T-helper 2 cell (primary cell): ENCODE data around the gene ANO7.

Experiments used
- DNase-seq, 5 experiments: peaks; one replicate each; pipeline versions ENCODE4 v3.0.0 to v3.0.0-alpha.2; 2012 to 2022
- total RNA-seq, 2 donors: gene quantifications; one replicate each; lab custom pipeline; 2026; lab: John Stamatoyannopoulos, UW

ANO7 gene, protein sequence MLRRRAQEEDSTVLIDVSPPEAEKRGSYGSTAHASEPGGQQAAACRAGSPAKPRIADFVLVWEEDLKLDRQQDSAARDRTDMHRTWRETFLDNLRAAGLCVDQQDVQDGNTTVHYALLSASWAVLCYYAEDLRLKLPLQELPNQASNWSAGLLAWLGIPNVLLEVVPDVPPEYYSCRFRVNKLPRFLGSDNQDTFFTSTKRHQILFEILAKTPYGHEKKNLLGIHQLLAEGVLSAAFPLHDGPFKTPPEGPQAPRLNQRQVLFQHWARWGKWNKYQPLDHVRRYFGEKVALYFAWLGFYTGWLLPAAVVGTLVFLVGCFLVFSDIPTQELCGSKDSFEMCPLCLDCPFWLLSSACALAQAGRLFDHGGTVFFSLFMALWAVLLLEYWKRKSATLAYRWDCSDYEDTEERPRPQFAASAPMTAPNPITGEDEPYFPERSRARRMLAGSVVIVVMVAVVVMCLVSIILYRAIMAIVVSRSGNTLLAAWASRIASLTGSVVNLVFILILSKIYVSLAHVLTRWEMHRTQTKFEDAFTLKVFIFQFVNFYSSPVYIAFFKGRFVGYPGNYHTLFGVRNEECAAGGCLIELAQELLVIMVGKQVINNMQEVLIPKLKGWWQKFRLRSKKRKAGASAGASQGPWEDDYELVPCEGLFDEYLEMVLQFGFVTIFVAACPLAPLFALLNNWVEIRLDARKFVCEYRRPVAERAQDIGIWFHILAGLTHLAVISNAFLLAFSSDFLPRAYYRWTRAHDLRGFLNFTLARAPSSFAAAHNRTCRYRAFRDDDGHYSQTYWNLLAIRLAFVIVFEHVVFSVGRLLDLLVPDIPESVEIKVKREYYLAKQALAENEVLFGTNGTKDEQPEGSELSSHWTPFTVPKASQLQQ
- total RNA-seq = 0.13 to 0.31 reads per million in 2 donors

DNA sequence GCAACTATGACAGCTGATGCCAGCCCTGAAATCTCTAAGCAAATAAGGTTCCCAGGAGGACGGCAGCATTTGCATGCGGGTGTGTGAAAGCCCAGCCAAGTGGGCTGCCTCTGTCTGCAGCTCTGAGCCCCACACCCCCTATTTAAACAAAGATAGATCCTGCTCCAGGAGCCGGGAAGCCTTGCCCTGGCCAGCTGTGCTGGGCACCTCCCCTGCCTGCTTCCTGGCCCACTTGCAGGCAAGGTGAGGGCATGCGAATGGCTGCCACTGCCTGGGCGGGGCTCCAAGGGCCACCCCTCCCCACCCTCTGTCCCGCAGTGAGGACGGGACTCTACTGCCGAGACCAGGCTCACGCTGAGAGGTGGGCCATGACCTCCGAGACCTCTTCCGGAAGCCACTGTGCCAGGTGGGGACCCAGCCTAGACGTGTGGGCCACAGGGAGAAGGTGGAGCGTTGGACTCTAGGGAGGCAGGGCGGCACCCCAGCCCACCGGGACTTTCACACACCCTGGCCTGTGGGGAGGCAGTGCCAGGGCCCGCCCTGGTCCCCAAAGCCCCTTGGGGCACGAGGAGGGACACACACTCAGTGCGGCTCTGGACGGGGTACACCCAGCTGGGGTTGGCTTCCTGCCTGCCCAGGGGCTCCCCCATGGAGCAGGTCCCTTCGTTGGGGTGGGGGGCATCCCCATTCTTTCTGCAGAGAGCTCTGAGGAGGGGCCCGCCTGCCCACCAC lies at the start of gene ANO7:
TSS of gene ANO7 (plus strand) at position 317 of the 732 bp plus-strand sequence. CDS start 1,387 bp downstream, outside the sequence.
- DNase-seq = no peak

DNA sequence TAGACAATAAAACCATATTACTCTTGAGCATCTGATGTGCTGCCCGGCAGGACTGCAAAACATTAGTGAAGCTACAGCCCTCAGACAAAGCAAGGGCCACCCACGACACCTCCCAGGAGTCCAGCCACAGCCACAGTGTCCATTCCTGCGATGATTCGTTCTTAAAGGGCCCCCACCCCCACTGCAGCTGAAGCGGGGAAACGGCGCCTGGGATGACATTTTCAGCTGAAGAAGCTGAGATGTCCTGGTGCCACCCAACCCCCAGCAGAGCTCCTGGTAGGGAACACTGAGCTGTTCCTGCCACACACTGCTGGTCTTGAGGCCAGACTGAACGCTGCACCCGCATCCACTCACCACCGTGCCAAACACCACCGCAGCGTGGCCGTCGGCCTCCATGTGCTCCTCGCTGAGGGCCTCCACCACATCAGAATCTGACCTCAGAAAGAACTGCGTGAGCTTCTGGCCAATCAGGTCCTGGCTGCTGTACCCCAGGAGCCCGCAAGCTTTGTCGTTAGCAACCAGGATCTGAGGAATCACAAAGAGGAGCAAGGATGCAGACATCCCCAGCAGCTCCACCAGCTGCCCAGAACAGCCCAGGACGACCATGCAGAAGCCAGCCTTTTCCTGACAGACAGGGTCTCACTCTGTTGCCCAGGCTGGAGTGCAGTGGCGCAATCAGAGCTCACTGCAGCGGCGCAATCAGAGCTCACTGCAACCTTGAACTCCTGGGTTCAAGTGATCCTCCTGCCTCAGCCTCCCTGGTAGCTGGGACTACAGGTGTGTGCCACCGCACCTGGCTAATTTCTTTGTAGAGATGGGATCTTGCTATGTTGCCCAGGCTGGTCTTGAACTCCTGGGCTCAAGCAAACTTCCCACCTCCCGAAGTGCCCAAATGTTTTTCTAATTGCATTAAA lies 48.7 kb upstream of the ANO7 start:
- no peak for DNase-seq

DNA sequence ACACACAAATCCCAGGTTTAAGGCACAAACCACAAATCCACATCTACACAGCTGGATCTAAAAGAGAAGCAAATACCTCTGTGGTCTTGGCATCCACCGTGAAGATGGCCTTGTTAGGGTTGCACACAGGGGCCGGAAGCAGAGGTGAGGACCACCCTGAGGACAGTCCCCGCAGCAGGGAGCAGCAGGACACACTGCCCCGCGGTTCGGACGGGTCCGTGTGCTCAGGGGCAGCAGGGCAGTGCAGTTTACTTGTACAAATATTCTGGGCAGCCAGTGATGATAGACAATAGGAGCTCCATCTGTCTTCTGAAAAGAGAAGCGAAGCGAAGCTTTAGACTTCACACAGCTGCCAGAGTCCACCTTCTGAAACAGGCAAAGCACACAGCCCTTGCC lies 48.0 kb upstream of the ANO7 start:
- no peak for DNase-seq

DNA sequence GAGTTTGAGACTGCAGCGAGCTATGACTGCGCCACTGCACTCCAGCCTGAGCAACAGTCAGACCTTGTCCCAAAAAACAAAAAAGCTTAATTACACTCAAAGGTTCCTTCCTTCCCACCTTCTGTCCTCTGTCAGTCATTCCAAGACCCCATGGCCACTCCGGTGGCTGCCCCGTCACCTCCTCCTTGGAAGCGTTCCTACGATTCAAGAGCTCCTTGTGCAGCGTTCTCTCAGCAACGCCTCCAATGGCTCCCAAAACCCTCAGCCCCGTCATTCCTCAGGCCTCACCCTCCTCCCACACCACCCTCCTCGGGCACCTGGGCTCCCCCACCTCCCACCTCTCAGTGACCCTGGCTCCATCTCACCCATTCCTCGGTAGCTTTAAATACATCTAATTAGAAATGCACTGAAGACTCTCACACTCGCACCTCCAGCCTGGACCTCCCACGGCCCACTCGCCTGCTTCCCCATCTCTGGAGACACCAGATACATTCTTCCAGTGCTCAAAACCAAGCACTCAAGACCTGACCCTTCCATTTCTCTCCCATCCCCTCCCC lies 47.2 kb upstream of the ANO7 start:
- DNase-seq = no peak

DNA sequence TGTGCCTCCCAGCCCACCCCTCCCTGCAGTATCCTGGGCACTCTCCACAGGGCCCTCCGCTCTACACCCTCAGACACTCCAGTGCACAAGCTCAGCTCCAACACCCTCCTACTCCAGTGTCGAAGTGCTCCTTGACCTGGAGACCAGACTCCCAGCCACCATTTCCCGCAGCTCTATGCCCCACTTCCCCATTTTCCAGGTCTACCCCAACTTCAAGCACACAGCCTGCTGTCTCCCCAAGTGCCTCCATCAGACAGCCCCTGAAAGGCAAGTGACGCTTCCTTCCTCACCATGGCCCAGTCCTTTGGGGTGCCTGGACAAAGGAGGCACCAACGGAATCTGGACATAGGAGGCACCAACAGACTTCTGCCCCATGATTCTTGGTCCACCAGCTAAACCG lies 46.4 kb upstream of the ANO7 start:
- DNase-seq = no peak

DNA sequence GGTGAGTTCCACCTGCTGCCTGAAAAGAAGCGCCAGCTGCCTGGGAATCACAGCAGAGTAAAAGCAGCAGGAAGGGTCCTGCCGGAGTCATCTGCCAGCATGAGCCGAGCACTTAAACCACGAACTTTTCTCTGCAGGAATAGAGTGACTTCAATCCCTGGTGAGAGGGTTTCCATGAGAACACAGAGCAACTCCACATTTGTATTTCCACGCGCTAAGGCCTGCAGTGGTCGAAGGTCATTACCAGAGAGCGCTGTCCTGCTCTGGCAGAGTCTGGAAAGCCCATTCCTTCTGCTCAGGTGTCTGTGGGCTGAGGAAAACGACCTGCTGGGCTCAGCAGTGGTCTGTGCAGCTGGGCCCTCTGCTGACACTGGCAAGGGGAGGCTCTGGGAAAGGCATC lies 45.9 kb upstream of the ANO7 start:
- no peak for DNase-seq

DNA sequence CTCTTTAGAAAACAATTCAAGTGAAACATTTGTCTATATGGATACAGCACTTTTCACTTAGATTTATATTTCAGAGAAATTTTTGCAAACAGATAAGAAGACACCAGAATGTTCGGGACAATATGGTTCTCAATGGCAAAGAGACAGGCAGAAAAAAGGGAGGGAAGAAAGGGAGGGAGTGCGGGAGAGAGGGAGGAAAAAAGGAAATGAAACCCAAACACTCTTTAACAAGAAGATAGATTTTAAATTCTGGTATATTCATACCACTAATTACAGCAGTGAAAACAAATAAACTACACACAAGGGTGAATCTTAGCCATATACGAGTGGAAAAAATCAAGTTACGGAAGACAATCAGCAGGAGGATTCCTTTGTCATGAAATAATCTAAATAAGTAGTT lies 42.2 kb upstream of the ANO7 start:
- DNase-seq = no peak

DNA sequence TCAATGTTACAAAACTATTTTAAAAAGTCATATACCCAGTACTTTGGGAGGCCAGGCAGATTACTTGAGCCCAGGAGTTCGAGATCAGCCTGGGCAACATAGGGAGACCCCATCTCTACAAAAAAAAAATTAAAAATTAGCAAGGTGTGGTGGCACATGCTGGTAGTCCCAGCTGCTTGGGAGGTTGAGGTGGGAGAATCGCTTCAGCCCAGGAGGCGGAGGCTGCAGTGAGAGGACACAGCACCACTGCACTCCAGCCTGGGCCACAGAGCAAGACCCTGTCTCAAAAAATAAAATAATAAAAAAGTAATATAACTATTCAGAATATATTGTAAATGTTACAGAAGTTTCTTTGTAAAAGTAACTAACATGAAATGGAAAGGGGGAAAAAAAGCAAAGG lies 41.1 kb upstream of the ANO7 start:
- DNase-seq = no peak

DNA sequence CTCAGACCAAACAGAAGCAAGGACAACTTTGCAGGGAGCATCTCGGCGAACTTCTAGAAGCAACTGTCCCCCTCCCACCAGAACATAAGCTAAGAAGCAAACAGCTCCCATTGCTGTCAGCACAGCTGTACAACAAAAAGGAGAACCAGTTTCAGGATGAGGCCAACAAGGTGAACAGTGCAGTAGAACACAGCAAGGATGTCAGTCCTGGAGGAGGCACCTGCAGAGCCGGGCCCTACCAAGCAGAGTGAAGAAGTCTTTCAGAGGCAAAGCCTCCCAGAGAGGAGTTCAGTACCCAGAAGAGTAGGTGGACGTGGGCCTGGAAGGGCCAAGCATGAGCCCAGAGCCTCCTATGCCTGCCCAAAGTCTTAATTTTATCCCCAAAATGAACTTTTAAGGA lies 40.2 kb upstream of the ANO7 start:
- no peak for DNase-seq

DNA sequence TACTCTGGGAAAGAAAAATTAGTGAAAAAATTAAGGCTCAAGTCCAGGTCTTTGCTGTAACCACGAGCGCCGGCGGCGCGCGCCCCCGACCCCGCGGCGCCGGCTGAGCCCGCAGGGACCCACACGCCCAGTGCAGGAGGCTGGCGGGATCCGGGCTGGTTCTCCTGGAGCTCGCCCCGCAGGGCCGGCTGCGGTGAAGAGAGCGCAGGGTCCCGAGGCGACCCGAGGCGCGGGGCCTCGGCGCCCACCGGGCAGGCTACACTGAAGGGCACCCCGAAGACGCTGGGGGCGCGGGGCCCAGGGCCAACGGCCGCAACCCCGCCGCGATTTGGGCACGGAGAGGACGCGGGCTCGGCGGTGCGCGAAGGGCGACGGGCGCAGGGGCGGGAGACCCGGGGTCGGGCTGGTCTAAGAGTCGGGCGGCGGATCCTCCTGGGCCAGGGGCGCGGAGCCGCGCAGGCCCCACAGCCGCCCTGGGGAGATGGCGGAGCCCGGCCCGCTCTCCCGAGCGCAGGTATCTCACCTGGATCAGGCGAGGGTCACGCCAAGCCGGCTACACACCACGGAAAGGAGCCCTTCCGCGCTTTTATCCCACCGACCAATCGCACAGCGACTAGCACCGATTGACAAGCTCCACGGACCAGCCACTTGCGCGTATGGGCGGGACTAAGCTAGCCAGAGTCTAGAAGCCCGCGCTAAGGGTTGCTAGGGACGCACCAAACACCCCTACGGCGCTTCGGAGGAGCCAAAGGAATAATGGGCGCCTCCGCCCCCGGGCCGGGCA lies 39.4 kb upstream of the ANO7 start, which contains the start of gene PASK:
TSS of gene PASK (minus strand) at position 582 of the 784 bp plus-strand sequence. CDS start 6,440 bp downstream, outside the sequence.
- peak; percentile 78 to 97 (median 88) for DNase-seq

DNA sequence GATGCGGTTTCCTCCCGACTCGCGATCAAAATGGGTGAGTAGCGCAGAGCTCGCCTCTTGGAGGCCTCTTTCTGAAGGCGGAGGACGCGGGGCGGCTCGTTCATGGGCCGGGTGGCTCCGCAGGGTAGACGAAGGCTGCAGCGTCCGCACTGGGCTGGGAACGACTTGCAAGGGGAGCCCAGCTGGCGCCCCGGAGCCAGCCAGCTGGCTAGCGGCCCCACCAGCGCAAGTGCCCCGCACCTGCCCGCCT lies 38.9 kb upstream of the ANO7 start:
- DNase-seq = no peak

DNA sequence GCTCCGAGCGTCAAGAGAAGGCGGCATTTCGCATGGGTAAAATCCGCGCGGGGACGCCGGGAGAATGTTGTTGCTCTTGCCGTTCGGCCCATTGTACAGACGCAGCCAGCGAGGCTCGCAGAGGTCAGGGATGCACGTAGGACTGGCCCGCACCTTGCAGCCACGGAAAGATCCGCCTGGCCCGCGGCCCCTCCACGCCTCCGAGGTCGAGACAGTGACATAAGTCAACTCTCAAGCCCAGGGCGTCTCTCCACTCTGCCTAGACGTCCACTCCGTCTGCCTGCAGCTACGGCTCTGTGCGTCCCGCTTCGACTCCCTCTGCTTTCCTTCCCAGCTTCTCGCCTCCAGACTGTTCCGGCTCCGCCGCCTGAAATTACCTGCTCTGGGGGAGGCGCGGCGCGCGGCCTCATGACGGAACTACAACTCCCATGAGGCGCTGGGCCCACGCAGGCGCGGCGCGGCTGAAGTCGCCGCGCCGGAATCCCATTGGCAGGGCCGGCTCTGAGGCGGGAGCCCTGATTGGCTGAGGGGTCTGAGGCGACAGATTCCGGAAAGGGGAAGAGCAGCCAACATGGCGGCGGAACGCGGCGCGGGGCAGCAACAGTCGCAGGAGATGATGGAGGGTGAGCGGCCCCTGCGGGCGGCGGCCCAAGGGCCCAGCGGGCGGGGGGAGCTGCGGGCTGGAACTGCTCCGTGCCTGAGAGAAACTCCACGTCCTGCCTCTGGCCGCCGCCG lies 38.4 kb upstream of the ANO7 start, which contains the start of gene PPP1R7:
TSS of gene PPP1R7 (plus strand) at position 543 of the 735 bp plus-strand sequence. CDS start at position 572, 29 bp downstream.
- DNase-seq = peak; percentile 88 to 97 (median 92)

DNA sequence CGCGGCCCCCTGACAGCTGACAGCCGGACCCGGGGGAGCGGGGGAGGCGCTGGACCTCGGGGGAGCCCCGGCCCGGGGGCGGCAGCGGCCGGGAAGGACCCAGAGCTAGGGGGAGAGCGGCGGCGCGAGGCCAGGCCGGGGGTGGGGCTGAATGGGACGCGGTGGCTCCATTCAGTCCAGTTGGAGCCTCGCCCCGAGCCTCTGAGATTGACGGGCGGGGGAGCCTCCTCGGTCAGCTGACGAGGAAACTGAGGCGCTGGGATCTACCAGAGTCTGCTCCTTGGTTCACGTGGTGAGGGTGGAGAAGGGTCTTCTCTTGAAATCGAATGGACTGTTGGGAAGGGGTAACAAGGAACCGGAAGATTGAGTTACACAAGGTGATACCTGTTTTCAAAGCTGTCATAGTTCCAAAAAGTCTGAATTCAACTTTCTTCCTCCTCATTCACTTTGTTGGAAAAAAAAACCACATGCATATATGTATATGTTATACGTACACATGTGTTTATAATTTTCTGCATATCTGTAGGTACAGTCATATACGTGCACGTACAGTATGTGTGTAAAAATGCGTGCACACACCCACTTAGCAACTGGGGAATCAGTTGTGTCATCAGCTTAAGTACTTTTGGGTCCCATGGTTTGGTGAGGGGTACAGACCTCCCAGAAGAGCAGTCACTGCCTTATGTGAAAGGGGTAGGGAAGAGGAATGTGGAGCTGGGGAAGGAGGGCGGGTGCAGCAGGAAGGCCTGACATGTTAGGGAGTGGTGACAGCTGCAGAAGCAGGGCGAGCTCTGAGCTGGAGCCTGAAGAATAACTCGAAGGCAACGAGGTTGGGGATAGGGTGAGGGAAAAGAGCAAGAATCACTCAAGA lies 37.6 kb upstream of the ANO7 start:
- DNase-seq = no peak

DNA sequence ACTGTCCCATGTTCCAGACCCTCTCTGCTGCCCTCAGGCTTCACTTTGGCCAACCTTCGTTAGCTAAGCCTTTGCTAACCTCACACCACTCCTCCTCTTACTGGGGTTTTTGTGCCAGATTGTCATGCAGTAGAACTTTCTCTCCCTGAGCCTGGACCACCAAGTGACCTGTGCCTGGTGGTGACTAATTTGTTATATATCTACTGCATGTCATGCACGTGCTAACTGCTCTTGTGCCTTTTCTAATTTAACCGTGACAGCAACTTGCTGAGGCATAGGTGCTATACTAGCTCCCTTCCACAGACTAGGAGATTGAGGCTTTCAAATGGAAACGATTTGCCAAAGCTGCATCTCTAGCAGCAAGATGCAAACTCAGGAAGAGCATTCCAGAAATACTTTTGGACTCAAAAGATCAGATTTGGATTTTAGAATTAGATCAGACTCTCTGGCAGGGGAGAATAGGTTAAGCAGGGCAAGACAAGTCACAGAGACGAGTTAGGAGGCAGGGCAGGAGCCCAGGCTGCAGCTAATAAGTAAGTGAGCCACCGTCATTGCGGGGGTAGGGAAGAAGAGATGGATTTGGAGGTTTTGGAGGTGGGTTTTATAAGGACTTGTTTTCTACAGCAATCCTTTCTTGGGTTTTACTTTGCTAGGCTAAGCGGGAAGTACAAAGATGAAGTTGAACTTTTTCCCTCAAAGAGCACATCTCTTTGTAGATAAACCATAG lies 36.4 kb upstream of the ANO7 start:
- no peak for DNase-seq

DNA sequence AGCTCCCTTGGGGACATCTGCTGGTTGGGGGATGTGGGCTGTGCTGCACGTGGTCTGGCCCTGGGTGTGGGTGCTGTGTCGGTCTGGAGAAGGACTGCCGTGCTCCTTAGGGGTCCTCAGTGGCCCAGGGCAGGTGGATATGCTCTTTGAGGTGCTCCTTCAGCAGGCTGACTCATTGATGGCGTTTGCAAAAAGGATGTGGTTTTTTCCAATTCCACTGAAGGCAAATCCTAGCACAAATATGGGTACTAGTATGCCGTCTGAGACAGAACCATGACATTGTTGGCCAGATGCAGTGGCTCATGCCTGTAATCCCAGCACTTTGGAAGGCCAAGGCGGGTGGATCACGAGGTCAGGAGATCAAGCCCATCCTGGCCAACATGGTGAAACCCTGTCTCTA lies 34.9 kb upstream of the ANO7 start:
- peak in 1 of 5 experiments; percentile 51 for DNase-seq

DNA sequence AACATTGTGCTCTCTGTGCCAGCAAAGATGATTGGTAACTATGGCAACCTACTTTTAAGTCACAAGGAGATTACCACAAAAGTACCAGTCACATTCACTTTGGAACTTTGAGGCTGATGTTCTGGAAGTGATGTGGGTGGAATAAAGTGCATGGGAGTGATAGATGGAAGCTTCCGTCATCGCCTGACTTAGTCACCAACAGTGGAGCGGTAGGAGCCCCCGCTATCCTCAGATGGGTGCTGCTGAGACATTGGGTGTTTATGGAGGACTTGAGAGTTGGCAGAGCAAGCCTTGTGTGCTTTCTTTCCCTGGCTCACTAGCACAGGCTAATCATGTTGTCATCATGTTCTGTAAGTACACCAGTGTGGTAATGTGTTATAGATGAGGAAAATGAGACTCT lies 33.6 kb upstream of the ANO7 start:
- DNase-seq = no peak

DNA sequence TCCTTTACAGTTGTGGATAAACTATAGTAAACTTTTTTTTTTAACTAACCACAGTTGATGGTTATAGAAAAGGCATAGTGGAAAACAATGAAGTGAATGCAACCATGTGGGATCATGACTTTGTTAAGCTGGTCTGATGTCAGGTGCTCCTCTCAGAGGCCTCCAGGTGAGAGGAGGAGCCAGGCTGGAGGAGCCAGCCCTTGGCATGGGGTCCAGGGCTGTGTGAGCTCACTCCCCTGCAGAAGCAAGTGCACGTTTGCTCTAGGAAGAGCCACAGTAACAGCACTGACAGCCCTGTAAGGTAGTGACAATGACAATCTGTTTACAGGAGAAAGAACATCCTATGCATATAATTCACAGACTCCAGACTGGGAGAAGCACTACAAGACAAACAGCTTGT lies 32.5 kb upstream of the ANO7 start:
- no peak for DNase-seq

DNA sequence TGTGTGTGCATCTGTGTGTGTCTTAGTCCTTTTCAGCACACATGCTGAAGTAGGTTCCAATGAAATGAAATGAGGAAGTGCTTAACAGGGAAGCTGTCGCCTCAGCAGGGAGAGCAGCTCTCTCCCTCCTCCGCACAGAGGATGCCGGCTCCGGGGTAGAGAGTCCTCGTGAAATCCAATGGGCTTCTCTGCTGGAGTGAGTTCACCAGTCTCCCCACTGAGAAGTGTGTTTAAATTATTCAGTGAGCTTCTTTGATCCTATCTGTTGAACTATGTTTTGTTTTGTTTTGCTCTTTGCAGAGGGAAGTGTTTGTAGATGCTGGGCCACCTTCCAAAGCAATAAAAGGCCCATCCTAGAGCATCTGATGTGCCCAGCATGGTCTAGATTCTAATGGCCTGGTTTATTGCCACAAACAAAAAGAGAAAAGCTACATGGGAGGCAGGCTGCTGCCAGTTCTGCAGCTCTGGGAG lies 31.5 kb upstream of the ANO7 start:
- DNase-seq = no peak
